ENCODE results near the gene EDRF1.

EDRF1 gene

GRCh38 chr10:125792342-125793300 lies 73.1 kb downstream of the EDRF1 start:
- no peak for DNase-seq (ENCODE audit: low read depth in 2 of 2)

GRCh38 chr10:125795128-125795527 lies 75.6 kb downstream of the EDRF1 start:
- no peak for DNase-seq (ENCODE audit: low read depth in 2 of 2)

- no peak for DNase-seq (ENCODE audit: low read depth in 2 of 2)
Measured at GRCh38 chr10:125795637-125796190, 76.2 kb downstream of the EDRF1 start.

- no peak for DNase-seq (ENCODE audit: low read depth in 2 of 2)
Measured at GRCh38 chr10:125797424-125797823, 77.9 kb downstream of the EDRF1 start.

- no peak for DNase-seq (ENCODE audit: low read depth in 2 of 2)
Measured at GRCh38 chr10:125797994-125798662, 78.6 kb downstream of the EDRF1 start.

- no peak for DNase-seq (ENCODE audit: low read depth in 2 of 2)
Measured at GRCh38 chr10:125799451-125800182, 80.1 kb downstream of the EDRF1 start.

- no peak for DNase-seq (ENCODE audit: low read depth in 2 of 2)
Measured at GRCh38 chr10:125801574-125801973, 82.1 kb downstream of the EDRF1 start.

- DNase-seq (ENCODE audit: low read depth in 2 of 2): no peak
Measured at GRCh38 chr10:125802131-125802530, 82.6 kb downstream of the EDRF1 start.

- DNase-seq (ENCODE audit: low read depth in 2 of 2): no peak
Measured at GRCh38 chr10:125802739-125803138, 83.2 kb downstream of the EDRF1 start.

- DNase-seq (ENCODE audit: low read depth in 2 of 2): no peak
Measured at GRCh38 chr10:125808047-125808446, 88.5 kb downstream of the EDRF1 start.

GRCh38 chr10:125811251-125811650 lies 91.7 kb downstream of the EDRF1 start:
- DNase-seq (ENCODE audit: low read depth in 2 of 2): peak; percentile 37 to 40

GRCh38 chr10:125812128-125812750 lies 92.7 kb downstream of the EDRF1 start:
- peak; percentile 44 to 55 for DNase-seq (ENCODE audit: low read depth in 2 of 2)

Measured in fibroblast of skin of left biceps (primary cell).